NCI-H1436 (cell line): ENCODE measurements around the gene WIPF1.
A peak's percentile ranks its signal among the peaks of the same experiment; 100 is the strongest.
"Not testable (repeated sequence)": the region's sequence is repeated elsewhere in the genome, so short reads cannot be mapped to it uniquely, and the experiment has no call there.

Experiments
- DNase-seq: peaks from one replicate; lab custom pipeline; 2025; lab: John Stamatoyannopoulos, UW

Gene WIPF1

DNA sequence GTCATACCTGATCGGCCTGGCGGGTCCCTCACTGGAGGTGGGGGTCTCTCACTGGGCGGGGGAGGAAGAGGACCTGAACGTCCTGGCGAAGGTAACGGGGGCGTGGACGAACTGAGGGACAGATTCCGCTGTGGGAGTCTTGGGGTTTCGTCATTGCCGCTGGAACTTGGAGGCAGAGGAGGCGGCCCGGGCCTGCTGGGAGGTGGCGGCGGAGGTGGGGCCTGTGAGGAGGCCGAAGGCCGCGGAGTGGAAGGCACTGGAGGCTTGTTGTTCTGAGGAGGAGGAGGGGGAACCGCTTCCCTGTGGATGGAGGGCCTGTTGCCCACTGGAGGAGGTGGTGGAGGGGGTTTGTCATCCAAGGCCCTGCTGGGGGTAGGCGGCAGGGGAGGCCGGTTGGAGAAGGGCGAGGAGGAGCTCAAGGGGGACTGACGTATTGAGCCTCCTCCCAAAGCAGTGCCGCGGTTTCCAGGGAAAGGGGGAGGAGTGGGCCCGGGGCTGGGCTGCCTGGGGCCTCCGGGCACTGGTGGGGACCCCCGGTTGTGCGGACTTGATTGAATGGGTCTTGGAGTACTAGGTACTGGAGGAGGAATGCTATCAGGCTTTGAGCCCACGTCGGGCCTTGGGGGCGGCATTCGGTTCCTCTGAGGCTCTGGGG, 25.8 kb downstream of the WIPF1 start:
- no peak for DNase-seq

DNA sequence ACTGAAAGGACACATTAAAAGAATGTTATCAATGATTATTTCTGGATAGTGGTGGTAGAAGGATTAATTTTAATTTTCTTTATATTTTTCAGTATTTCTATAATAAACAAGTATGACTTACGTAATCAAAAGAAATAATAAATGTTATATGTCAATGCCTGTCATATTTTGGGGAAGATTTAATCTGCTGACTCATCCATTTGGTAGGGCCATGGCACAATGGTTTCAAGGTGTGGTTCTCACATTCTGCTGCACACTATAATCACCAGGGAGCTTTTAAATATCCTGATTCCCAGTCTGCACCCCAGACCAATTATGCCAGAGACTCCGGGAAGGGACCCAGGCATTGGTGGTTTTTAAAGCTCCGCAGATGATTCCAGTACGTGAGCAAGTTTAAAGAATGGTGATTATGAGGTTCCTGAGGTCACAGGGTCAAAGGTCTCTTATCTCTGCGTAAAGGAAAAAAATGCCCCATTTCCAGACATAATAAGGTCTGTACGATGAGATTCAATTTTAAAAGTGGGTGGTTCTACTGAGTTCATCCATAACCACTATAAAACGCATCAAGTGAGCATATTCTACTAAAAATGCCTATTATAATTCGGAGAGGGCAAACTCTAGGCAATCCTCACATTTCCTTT, 27.2 kb downstream of the WIPF1 start:
- no peak for DNase-seq

DNA sequence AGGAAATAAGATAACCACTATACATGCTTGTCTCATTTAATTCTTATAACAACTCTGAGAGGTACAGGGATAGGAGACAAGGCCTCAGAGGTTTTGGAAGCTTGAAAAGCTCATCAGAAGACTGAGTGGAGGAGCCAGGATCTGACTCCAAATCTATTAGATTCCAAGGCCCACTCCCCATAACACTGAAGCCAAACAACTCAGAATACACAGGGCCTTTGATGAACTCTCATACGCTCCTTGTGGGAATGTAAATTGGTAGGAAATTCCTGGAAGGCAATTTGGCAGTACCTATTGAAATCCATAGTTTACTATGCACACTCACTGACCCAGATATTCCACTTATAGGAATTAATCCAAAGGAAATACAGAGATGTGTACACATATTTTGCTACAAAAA, 27.9 kb downstream of the WIPF1 start:
- no peak for DNase-seq

DNA sequence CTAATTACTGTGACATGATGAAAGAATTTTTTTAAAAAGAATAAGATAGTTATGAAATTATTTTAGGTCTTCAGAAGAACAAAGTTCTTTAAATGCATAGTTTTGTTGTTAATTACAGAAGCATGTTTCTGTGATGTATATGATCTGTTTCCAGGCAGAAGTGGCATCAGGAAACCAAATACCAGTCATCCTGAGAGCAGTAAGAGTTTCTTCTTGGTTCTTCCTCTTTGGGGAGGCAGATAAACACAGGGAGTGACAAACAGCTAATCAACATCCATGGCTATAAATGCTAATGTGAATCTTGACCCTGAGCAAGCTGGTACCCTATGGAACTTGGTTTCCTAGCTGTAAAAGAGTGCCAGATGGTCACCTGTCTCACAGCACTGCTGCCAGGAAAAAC, 29.2 kb downstream of the WIPF1 start:
- no peak for DNase-seq

DNA sequence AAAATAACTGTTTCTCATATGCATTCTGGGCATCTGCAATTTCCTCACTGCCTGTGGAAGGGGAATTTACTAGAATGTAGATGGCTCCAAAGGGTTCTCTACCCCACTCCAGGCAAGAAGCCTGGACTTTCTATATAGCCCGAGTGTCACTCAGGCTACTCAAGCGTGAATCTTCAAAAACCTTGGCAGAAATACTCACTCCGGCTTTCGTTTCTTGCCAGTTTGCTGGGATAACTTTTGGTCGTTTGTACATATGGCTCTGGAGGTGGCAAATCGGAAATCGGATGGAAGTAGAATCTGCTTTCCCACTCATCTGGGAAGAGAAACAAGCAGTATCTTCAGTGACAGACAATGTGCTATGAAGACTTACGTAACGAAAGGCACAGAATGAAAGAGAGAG, 30.7 kb downstream of the WIPF1 start:
- DNase-seq = no peak

DNA sequence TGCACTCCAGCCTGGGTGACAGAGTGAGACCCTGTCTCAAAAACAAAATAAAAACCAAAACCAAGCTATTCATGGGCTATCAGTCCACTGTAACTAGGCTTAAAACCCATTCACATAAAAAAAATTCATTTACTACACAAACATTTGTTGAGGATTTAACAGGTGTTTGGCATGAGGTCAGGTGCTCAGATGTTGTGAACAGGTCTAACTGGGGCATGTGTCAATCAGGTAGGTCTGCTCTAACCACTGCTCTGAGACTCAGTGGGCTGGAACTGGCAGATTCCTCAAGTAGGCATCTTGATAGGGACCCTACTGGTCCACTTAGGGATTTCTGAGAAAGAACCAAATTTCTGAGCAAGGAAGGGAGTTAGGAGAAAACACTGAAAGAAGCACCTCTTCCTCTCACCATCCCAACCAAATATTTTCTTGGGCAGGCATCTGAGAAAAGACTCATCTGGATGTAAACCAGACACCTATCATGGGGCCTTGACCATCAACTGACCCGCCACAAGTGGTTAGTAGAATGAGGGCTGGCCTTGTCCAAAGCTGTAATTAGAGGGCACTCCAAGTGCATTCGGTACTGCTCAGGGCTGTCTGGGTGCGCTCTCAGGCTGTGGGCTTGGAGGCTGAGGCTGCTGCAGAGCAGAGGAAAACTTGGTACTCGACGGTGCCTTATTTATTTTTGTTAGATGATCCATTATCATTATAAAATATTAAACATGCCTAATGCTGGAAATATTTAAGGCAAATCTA, 33.9 kb downstream of the WIPF1 start:
- no peak for DNase-seq

DNA sequence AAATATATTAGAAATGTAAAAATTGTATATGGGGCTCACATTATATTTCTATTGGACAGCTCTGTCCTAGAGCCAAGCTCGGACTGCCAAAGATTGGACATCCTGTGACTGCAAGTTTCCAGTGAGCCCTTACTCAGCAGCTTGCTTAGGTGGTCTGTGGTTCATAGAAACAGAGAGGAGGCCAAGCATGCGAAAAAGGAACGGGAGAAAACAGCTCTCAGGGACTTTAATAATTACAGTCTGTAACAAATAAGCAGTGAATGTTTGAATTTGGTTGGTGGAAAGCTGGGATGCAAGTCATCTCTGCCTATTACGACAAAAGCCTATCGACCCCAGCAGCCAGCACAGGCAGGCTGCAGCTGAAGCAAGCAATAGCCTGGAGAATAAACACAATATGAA, 35.6 kb downstream of the WIPF1 start:
- no peak for DNase-seq

DNA sequence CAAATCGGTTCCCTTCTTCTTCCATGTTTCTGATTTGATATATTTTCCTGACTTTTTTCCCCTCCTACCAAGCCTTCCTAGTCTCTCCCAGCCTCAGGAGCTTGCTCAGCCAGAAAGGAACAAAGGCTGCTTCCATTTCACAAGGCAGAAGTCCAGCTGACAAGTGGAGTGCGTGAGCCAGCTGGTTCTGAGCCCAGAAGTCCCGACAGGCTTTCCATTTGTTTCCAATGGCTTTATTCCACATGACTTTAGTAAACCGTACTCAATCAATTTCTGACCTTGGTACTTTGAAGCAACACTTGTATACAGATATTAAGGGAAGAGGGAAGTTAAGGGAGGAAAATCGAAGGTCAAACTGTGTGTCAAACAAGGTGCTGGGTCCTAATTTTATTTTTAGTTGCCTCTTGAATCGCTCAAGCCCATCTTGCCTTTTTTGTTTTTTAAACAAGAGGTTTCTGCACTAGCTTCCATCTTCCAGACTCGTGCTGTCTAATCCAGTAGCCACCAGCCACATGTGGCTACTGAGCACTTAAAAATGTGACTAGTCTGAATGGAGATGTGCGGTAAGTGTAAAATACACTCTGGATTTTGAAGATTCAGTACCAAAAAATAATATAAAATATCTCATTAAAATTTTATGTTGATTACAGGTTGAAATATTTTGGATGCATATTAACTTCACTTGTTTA, 36.2 kb downstream of the WIPF1 start:
- DNase-seq = no peak

DNA sequence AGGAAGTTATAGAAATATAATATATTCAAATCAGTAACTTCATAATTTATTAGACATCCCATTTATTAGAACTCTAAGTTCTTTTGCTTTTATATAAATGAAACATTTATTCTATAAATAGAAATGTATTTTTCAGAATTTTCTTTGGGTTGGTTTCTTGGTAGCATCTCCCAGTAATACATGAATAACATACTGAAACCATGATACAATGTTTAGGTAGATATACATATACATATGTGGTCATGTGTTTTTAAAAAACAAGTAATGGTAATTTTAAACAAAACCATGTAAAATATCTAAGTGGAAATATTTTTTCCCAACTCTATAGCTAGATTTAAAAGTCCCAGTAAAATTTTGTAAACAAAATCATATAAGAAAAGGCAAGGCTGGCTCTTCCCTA, 36.9 kb downstream of the WIPF1 start:
- DNase-seq = no peak

DNA sequence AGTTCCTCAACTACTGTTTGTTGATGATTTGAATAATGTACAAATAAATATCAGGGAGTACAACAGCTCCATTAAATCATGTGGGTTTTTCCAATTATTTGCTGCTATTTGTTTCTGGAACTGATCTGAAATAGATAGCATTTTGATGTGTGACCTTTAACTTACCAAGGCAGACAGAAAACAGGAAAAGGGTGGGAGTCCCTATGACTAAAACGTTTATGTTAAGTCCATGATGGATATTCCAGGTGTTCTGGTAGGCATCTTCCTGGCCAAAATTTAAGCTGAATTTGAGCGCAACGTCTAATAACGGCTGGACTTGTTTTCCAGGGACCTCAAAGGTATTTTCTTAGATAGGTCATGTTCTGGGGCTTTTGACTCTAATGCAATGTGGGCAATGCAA, 41.6 kb downstream of the WIPF1 start:
- no peak for DNase-seq

DNA sequence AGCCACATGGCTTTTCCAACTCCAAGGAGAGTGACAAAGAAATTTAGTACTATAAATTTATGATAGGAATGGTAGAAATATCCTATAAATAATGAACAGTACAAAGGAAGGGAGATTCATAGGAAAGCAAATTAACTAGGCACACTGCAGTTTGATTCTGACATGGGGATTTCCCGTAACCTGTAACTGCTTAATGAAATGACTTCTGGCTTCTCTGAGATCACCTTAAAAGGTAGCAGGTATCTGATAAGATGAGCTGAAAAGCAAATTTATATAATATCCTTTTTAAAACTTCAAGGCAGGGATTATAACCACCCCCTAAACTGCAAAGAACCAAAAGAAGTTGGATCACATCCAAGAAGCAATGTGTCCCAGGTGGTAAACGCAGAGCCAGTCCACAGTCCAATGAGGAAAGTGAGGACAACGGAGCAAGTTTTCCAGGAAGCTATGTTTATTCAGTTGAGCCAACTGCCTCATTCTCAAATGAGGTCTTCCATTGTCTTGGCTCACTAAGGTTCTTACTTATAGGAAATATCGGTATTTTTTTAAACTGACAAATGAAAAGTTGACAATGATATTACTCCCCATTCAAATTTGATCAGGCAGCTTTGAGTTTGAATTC, 43.0 kb downstream of the WIPF1 start:
- no peak for DNase-seq

DNA sequence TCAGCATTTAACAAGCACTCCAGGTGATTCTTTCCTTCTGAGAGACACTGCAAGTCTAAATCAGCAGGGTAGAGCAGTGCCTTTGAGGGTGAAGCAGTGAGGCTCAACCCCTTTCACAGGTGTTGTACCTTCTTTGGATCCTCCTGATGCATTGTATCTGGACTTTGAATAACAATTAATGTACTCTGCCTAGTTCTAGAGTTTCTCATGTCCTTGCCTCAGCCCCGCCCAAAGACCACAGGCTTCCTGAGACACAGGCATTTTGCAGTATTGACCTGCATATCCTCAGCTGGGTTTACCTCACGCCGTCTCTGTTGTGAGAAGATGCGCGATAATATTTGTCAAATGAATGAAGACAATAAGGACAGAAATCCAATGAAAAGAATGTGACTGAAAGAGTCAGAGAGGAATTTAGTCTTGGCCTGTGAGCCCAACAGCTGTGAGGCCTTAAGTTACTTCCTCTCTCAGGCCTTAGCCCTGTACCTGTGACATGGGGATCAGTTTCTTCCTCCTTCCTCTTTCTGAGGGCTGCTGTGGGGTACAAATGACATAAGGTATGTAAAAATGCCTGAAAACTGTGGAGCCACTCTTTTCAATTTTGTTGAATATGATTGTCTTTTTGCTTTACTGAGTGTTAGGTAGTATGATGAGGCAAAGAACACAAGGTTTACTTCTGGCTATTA, 43.7 kb downstream of the WIPF1 start:
- no peak for DNase-seq

DNA sequence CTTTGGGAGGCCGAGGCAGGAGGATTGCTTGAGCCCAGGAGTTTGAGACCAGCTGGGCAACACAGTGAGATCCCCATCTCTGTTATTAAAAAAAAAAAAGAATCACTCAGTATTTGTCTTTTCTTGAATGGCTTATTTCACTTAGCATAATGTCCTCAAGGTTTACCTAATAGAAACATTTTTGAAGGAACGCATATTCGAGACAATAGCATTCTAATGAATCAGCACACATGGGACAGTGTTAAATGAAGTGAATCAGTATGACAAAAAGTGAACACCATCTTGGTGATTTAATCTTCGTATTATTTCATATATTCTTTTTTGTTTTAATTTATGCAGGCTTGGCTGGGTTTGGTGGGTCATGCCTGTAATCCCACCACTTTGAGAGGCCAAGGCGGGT, 44.7 kb downstream of the WIPF1 start:
- no peak for DNase-seq

DNA sequence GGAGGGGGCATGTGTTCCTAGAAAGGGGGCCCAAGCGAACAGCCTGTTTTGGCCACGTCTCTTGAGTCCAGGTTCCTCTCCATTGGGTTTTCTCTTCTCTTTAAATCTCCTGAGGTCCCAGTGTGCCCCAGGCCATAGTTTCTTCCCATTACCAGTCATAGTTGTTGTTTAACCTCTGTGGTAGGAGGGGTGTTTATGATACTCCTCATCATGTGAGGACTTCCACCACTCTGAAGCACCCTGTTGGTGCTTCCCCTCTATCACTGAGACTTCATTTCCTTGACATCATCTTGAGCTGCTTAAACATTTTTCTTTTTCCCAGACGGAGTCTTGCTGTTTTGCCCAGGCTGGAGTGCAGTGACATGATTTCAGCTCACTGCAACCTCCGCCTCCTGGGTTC, 45.9 kb downstream of the WIPF1 start:
- DNase-seq = no peak

DNA sequence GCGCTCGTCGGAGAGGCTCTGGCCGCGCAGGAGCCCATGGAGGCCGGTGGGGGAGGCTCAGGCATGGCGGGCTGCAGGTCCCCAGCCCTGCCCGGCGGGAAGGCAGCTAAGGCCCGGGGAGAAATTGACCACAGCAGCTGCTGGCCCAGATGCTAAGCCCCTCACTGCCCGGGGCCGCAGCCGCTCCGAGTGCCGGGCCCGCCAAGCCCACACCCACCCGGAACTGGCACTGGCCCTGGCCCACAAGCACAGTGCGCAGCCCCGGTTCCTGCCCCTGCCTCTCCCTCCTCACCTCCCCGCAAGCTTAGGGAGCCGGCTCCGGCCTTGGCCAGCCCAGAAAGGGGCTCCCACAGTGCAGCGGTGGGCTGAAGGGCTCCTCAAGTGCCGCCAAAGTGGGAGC, 49.0 kb downstream of the WIPF1 start:
- DNase-seq = not testable (repeated sequence)

DNA sequence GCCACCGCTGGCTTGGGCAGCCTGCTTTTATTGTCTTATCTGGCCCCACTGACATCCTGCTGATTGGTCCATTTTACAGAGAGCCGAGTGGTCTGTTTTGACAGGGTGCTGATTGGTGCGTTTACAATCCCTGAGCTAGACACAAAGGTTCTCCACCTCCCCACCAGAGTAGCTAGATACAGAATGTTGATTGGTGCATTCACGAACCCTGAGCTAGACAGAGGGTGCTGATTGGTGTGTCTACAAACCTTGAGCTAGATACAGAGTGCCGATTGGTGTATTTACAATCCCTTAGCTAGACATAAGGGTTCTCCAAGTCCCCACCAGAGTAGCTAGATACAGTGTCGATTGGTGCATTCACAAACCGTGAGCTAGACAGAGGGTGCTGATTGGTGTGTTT, 49.6 kb downstream of the WIPF1 start:
- DNase-seq = not testable (repeated sequence)

DNA sequence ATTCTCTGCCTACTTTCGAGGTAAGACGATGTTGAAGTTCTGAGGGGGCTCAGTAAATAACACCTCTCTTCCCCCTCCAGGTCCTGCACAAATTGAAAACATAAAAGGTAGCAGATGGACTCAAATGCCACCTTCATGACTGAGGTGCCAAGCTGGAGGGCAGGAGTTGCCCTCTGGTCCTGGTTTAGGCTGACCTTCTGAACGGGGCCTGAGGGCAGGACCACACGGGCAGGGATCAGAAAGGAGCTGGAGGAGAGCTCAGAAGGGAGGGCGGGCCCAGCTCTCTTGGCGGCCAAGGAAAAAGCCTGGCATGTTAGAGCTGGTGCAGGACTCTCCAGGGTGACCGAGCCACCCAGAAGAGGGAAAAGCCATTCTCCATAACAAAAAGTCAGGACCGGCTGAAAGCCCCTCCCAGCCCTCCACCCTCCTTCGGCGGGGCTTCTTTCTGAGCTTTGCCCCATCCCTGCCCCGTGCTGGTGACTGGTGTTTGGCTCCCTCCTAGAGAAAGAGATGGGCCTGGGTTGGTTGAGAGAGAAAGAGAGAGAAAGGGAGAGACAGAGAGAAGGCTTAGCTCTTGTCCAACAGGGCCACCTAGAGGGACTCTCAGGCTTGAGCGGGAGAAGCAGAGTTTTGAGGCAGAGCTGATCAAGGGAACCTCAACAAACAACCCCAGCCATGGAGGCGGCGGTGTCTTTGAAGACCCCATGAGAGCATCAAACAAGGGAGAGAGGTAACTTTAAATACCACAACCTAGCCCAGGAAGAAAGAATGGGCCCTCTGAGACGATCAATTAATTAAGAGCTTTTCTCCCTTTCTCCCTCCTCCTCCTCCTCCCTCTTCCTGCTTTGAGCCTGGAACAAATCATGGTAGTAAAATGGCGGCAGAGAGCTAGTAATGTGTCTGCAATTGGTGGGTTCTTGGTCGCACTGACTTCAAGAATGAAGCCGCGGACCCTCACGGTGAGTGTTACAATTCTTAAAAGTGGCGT, 50.8 kb downstream of the WIPF1 start:
- peak; percentile 52 for DNase-seq

DNA sequence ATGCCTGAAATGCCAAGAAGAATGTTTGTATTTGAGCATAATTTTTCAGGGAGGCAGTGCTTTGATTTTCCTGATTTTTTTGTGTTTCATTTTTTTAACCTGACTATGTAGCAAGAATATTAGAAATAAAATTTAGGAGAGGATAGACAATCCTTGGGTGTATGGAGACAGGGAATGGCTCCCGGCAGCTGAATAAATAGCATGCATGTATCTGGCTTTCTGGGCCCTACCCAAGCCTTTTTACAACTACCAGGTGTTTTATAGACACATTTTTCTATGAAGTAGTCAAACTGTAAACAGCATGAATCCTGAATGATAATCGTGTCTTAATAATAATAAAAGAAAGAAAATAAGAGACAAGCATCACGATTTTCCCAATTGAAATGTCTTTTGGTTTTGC, 52.4 kb downstream of the WIPF1 start:
- DNase-seq = no peak

DNA sequence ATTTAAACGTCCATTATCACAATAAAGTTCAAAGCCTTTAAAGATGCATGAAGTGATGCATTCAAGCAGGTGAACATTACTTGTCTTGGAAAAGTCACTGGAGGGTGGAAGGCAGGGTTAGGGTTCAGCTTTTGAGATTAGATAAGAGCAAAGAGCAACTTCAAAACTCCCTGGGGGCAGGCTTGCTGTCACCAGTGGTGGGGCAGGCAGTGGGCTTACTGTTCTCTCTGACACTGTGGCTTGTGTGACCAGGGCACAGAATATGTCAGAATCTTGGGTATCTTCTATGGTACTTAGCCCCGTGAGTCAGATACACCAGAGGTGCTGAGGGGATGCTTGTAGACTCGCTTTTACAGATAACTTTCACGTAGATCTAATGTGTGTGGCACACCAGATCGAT, 52.8 kb downstream of the WIPF1 start:
- DNase-seq = no peak

DNA sequence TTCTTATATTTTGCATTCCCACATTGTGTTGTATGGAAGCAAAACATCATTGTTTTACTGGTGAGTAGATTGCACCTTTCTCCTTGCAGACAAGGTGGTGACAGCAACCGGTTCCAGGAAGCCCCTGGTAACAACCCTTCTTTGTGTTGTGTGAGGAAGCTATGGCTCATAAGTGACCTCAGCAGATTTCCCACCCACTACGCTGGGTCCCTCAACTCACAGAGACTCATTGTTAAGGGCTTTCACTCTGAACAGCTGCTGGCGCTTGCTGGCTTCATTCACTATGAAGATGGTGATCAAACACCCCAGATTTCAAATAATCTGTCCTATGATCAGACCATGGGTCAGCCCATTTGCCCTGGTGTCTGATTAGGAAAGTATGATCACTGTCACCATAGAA, 53.4 kb downstream of the WIPF1 start:
- DNase-seq = no peak

DNA sequence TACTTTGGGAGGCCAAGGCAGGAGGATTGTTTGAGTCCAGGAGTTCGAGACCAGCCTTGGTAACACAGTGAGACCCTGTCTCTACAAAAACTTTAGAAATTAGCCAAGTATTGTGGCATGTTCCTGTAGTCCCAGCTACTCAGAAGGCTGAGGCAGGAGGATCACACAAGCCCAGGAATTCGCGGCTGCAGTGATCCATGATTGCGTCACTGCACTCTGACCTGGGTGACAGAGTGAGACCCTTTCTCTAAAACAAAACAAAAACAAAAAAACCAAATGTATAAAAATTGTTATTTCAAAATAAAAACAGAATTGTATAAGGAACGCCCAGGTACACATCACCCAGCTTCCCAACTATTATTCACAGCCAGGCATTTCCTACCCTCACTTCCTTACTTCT, 56.7 kb downstream of the WIPF1 start:
- no peak for DNase-seq
